ENCODE measurements around the gene NAV3. TPM values are rescaled to one million over a fixed set of nuclear protein-coding genes. Genes with fewer than 3 reads are reported as not detected.

The NAV3 gene
- total and polyA plus RNA-seq, 2 experiments from 2014 or later: 4.0 to 12.0 TPM

GRCh38 chr12:77973579-77973978 lies 142.9 kb downstream of the NAV3 start (continued):
- TF ChIP-seq ZNF462 (CRISPR knock-in tag; IDR thresholded peaks at IDR 0.05): no peak
- no peak for TF ChIP-seq STAT1 (IDR thresholded peaks at IDR 0.05; ENCODE audit: unreplicated experiment)
- TF ChIP-seq ETS1 (IDR thresholded peaks at IDR 0.05): no peak
- TF ChIP-seq EZH2phosphoT487 (IDR thresholded peaks at IDR 0.05; ENCODE audit: unreplicated experiment): no peak
- no peak for TF ChIP-seq NANOG (IDR thresholded peaks at IDR 0.05; ENCODE audit: borderline replicate concordance)
- no peak for TF ChIP-seq REST (IDR thresholded peaks at IDR 0.05; ENCODE audit: unreplicated experiment)
